Measurements from ENCODE around the gene CSRNP3.

The CSRNP3 gene

GRCh38 chr2:165479856-165480255 is 10.4 kb downstream of the CSRNP3 start:
- H3K27ac Mint-ChIP-seq, result no peak overlapping the region

GRCh38 chr2:165494573-165494972 is 25.1 kb downstream of the CSRNP3 start:
- Mint-ChIP-seq H3K4me3 (no peak overlapping the region), H3K9me3 (peaks cover 6% of the 10 kb centered on the region), H3K27me3 (ENCODE audit: low read depth, poor library complexity) (no peaks in the 10 kb centered on the region), H3K27ac (no peak overlapping the region), H3K36me3 (ENCODE audit: low read depth) (peaks cover 67% of the 10 kb centered on the region), H3K4me1 (peaks cover 13% of the 10 kb centered on the region)
- no peak for TF ChIP-seq CTCF (IDR thresholded peaks at IDR 0.05)
- DNase-seq, result no peak

More at GRCh38 chr2:165479856-165480255, 10.4 kb downstream of the CSRNP3 start:
- DNase-seq, result no peak
- Mint-ChIP-seq H3K27me3 (ENCODE audit: low read depth, poor library complexity) (no peaks in the 10 kb centered on the region), H3K4me3 (no peak overlapping the region), H3K36me3 (ENCODE audit: low read depth) (peaks cover 74% of the 10 kb centered on the region), H3K9me3 (peaks cover 61% of the 10 kb centered on the region), H3K4me1 (peaks cover 10% of the 10 kb centered on the region)
- no peak for TF ChIP-seq CTCF (IDR thresholded peaks at IDR 0.05)

GRCh38 chr2:165497659-165498317 is 28.3 kb downstream of the CSRNP3 start:
- peaks cover 62% of the 10 kb centered on the region for H3K36me3 Mint-ChIP-seq (ENCODE audit: low read depth)
- DNase-seq, result no peak

GRCh38 chr2:165499131-165499530 is 29.6 kb downstream of the CSRNP3 start:
- no peaks in the 10 kb centered on the region for H3K27me3 Mint-ChIP-seq (ENCODE audit: low read depth, poor library complexity)
- no peak for TF ChIP-seq CTCF (IDR thresholded peaks at IDR 0.05)
- DNase-seq, result no peak
- H3K4me3 Mint-ChIP-seq, result no peak overlapping the region
- H3K4me1 Mint-ChIP-seq, result peaks cover 13% of the 10 kb centered on the region
- no peaks in the 10 kb centered on the region for H3K9me3 Mint-ChIP-seq
- H3K36me3 Mint-ChIP-seq (ENCODE audit: low read depth), result peaks cover 51% of the 10 kb centered on the region
- H3K27ac Mint-ChIP-seq, result no peak overlapping the region

More at GRCh38 chr2:165497659-165498317, 28.3 kb downstream of the CSRNP3 start:
- no peak overlapping the region for H3K27ac Mint-ChIP-seq
- H3K27me3 Mint-ChIP-seq (ENCODE audit: low read depth, poor library complexity), result no peaks in the 10 kb centered on the region
- no peak overlapping the region for H3K4me3 Mint-ChIP-seq
- H3K4me1 Mint-ChIP-seq, result peaks cover 13% of the 10 kb centered on the region
- H3K9me3 Mint-ChIP-seq, result no peaks in the 10 kb centered on the region
- no peak for TF ChIP-seq CTCF (IDR thresholded peaks at IDR 0.05)

GRCh38 chr2:165500001-165500400 is 30.5 kb downstream of the CSRNP3 start:
- H3K27ac Mint-ChIP-seq, result no peak overlapping the region
- H3K9me3 Mint-ChIP-seq, result no peaks in the 10 kb centered on the region
- peaks cover 47% of the 10 kb centered on the region for H3K36me3 Mint-ChIP-seq (ENCODE audit: low read depth)
- H3K27me3 Mint-ChIP-seq (ENCODE audit: low read depth, poor library complexity), result no peaks in the 10 kb centered on the region
- no peak for DNase-seq
- H3K4me3 Mint-ChIP-seq, result no peak overlapping the region
- no peak for TF ChIP-seq CTCF (IDR thresholded peaks at IDR 0.05)
- peaks cover 13% of the 10 kb centered on the region for H3K4me1 Mint-ChIP-seq

- no peak overlapping the region for H3K27ac Mint-ChIP-seq
- H3K27me3 Mint-ChIP-seq (ENCODE audit: low read depth, poor library complexity), result no peaks in the 10 kb centered on the region
- H3K4me1 Mint-ChIP-seq, result peaks cover 13% of the 10 kb centered on the region
- no peak overlapping the region for H3K4me3 Mint-ChIP-seq
- no peak for TF ChIP-seq CTCF (IDR thresholded peaks at IDR 0.05)
- no peak for DNase-seq
- no peaks in the 10 kb centered on the region for H3K9me3 Mint-ChIP-seq
- H3K36me3 Mint-ChIP-seq (ENCODE audit: low read depth), result peaks cover 40% of the 10 kb centered on the region
Observed at GRCh38 chr2:165500816-165501215, 31.3 kb downstream of the CSRNP3 start.

Data from nephron progenitor cell (in vitro differentiated cells).